SK-N-SH (cell line): ENCODE data around the gene EMP2. TPM values are rescaled to one million over a fixed set of nuclear protein-coding genes. Genes with fewer than 3 reads are reported as not detected.

ENCODE experiments used
- CTCF ChIA-PET: fragments of 300-600, 350-600 bp; formaldehyde crosslinking; extraction: SDS; loops from one replicate; lab custom pipeline; 2021; lab: Yijun Ruan, JAX
- POLR2A ChIA-PET: fragments of 350-600 bp; sonication (Branson Sonifier 250); formaldehyde crosslinking; extraction: SDS; loops from one replicate; lab custom pipeline; 2020; ENCODE audit warnings: antibody characterized with exemption, inconsistent platforms; lab: Yijun Ruan, JAX
- DNase-seq: peaks from one replicate; pipeline ENCODE4 v3.0.0; 2012
- H2AFZ ChIP-seq: fragments of 200-600 bp; sonication (generic); 2 replicates; pipeline ENCODE4 v1.8.1; 2016; ENCODE audit warnings: antibody characterized with exemption, mild to moderate bottlenecking, low read depth
- H3F3A ChIP-seq: fragments of 200-600 bp; sonication (generic); replicated peaks from 2 replicates; pipeline ENCODE3; 2016; ENCODE audit warnings: antibody characterized with exemption, mild to moderate bottlenecking; ENCODE audit not compliant: insufficient read depth
- H3K27ac ChIP-seq, 2 experiments: fragments of 200-500 bp in 1 of 2; fragments of 200-600 bp in 1 of 2; sonication (Bioruptor generic) in 1 of 2; sonication (generic), shearing (Covaris generic) in 1 of 2; 2 replicates each; pipeline versions ENCODE4 v1.5.1 to v1.6.1; 2014 to 2016; ENCODE audit warnings: low read depth in 2 of 2, inconsistent platforms in 1 of 2, low read length in 1 of 2, mild to moderate bottlenecking in 1 of 2, mixed read lengths in 1 of 2
- H3K27me3 ChIP-seq: fragments of 200-600 bp; sonication (generic), shearing (Covaris generic); 2 replicates; pipeline ENCODE4 v1.6.1; 2016; ENCODE audit warnings: mixed run types; ENCODE audit not compliant: insufficient read depth
- H3K36me3 ChIP-seq, 2 experiments: fragments of 200-500 bp in 1 of 2; fragments of 200-600 bp in 1 of 2; sonication (Bioruptor generic) in 1 of 2; sonication (generic) in 1 of 2; replicated peaks in 1 of 2; 2 replicates each; pipeline versions ENCODE3 to v1.5.1; 2014 to 2016; ENCODE audit warnings: low read length in 1 of 2, mild to moderate bottlenecking in 1 of 2; ENCODE audit not compliant: insufficient read depth in 2 of 2, control insufficient read depth in 1 of 2
- H3K4me1 ChIP-seq, 2 experiments: fragments of 200-500 bp in 1 of 2; fragments of 200-600 bp in 1 of 2; sonication (Bioruptor generic) in 1 of 2; sonication (generic), shearing (Covaris generic) in 1 of 2; 2 replicates each; pipeline versions ENCODE4 v1.5.1 to v1.6.1; 2014 to 2016; ENCODE audit warnings: low read depth in 1 of 2, low read length in 1 of 2, mixed run types in 1 of 2; ENCODE audit not compliant: insufficient read depth in 2 of 2, control insufficient read depth in 1 of 2
- H3K4me2 ChIP-seq: fragments of 200-600 bp; sonication (generic), shearing (Covaris generic); 2 replicates; pipeline ENCODE4 v1.6.1; 2017; ENCODE audit warnings: mixed run types
- H3K4me3 ChIP-seq, 2 experiments: fragments of 200-500 bp in 1 of 2; fragments of 200-600 bp in 1 of 2; sonication (Bioruptor generic) in 1 of 2; sonication (generic), shearing (Covaris generic) in 1 of 2; 2 replicates each; pipeline versions ENCODE4 v1.5.1 to v1.8.1; 2014 to 2016; ENCODE audit warnings: low read depth in 2 of 2, inconsistent platforms in 1 of 2, low read length in 1 of 2, mild to moderate bottlenecking in 1 of 2, mixed read lengths in 1 of 2, moderate library complexity in 1 of 2
- H3K79me2 ChIP-seq: fragments of 200-600 bp; sonication (generic); 2 replicates; pipeline ENCODE4 v1.8.1; 2017; ENCODE audit warnings: mild to moderate bottlenecking; ENCODE audit not compliant: insufficient read depth
- H3K9ac ChIP-seq: fragments of 200-600 bp; sonication (generic); 2 replicates; pipeline ENCODE4 v1.6.1; 2017; ENCODE audit warnings: mixed run types
- H3K9me2 ChIP-seq: fragments of 200-600 bp; sonication (generic); 2 replicates; pipeline ENCODE4 v1.6.1; 2017; ENCODE audit warnings: mixed run types
- H3K9me3 ChIP-seq: fragments of 200-600 bp; sonication (generic); 2 replicates; pipeline ENCODE4 v1.6.1; 2017; ENCODE audit warnings: mixed run types, mild to moderate bottlenecking, moderate library complexity
- H4K20me1 ChIP-seq: fragments of 200-600 bp; sonication (generic); 2 replicates; pipeline ENCODE4 v1.6.1; 2017; ENCODE audit warnings: mild to moderate bottlenecking, mixed run types; ENCODE audit not compliant: insufficient read depth
- ELF1 ChIP-seq: IDR thresholded peaks from 2 replicates; pipeline ENCODE4 v1.4.0; 2012
- FOXJ3 ChIP-seq: sonication (generic); formaldehyde crosslinking; IDR thresholded peaks from 2 replicates; pipeline ENCODE4 v1.5.1; 2020; ENCODE audit warnings: mild to moderate bottlenecking, missing genetic modification reagents
- GABPA ChIP-seq: IDR thresholded peaks from 2 replicates; pipeline ENCODE4 v1.4.0; 2012; ENCODE audit warnings: low read depth, mild to moderate bottlenecking
- MAX ChIP-seq: IDR thresholded peaks from 2 replicates; pipeline ENCODE4 v1.4.0; 2012; ENCODE audit warnings: low read depth
- NRF1 ChIP-seq: IDR thresholded peaks from 2 replicates; pipeline ENCODE4 v1.6.1; 2012; ENCODE audit warnings: low read depth, mild to moderate bottlenecking, low read length
- RAD21 ChIP-seq: IDR thresholded peaks from 2 replicates; pipeline ENCODE4 v1.6.1; 2012; ENCODE audit warnings: mild to moderate bottlenecking, low read length
- SMC3 ChIP-seq: IDR thresholded peaks from 2 replicates; pipeline ENCODE4 v1.6.1; 2012; ENCODE audit warnings: low read depth, low read length, improper control_type of control experiment
- TAF1 ChIP-seq: IDR thresholded peaks from 2 replicates; pipeline ENCODE4 v1.6.1; 2012; ENCODE audit warnings: low read depth, mild to moderate bottlenecking, low read length, moderate library complexity, borderline replicate concordance
- YY1 ChIP-seq: IDR thresholded peaks from 2 replicates; pipeline ENCODE4 v1.4.0; 2012; ENCODE audit warnings: low read depth, mild to moderate bottlenecking
- WGBS: methylation state at CpG from one replicate; pipeline ENCODE4 v1.1.6; 2017; ENCODE audit warnings: low lambda C conversion rate; 5-methylcytosine and 5-hydroxymethylcytosine counted together
- polyA plus RNA-seq, 3 experiments: library from polyadenylated mRNA; depleted of rRNA; stranded (reverse); fragments of >200 nt; gene quantifications; 2 replicates each; pipeline ENCODE4 v1.2.3, GENCODE V29; 2012
- TF ChIP-seq, protein P1 (sequence below): IDR thresholded peaks from 2 replicates; pipeline ENCODE4; 2012
- TF ChIP-seq, protein P2 (sequence below): fragments of 200-600 bp; sonication (generic); IDR thresholded peaks from 2 replicates; pipeline ENCODE4 v1.6.1; 2017; ENCODE audit warnings: antibody characterized with exemption, mild to moderate bottlenecking, moderate library complexity

The EMP2 gene, protein sequence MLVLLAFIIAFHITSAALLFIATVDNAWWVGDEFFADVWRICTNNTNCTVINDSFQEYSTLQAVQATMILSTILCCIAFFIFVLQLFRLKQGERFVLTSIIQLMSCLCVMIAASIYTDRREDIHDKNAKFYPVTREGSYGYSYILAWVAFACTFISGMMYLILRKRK
- polyA plus RNA-seq (2012; rRNA removed), result 3.1 and 4.3 TPM in 2 replicates
- polyA plus RNA-seq (2012; cell fraction: cytosol; rRNA removed), result 2.5 and 3.7 TPM in 2 replicates
- polyA plus RNA-seq (2012; cell fraction: nucleus; rRNA removed), result 1.4 and 2.3 TPM in 2 replicates

GRCh38 chr16:10579965-10580882 is at the start of gene EMP2:
Gene EMP2, minus strand, starts transcription at chr16:10580598. Its CDS starts 32,981 bp downstream, at chr16:10547617.
- H3K4me2 ChIP-seq, result peak within 1 kb of the TSS; percentile 100
- H3K9me3 ChIP-seq, result no peaks in the 10 kb centered on the region
- no peaks in the 10 kb centered on the region for H3K9me2 ChIP-seq
- ChIA-PET POLR2A (interaction anchor here (0.8 to 2.1 kb wide), 2 partner anchors 9 to 37 kb away, joined by 3 to 5 read pairs; no protein-coding TSS in a partner anchor), CTCF (interaction anchor here (0.7 to 2.7 kb wide), 22 partner anchors 9 to 1458 kb away, joined by 3 to 12 read pairs (median 4); no protein-coding TSS in a partner anchor)
- H4K20me1 ChIP-seq, result 0 out of 2 replicates have a peak, but pooled peaks cover 3% of the 10 kb centered on the region
- H3K79me2 ChIP-seq, result no peaks in the 10 kb centered on the region
- H3F3A ChIP-seq, result no peaks in the 10 kb centered on the region
- WGBS, result under 1% methylated on average over 51 of the region's 91 CpGs
- peaks cover 7 to 35% of the 10 kb centered on the region in 2 experiments; a peak in 2 of 4 replicates for H3K4me1 ChIP-seq
- no peaks in the 10 kb centered on the region for H3K27me3 ChIP-seq
- H3K4me3 ChIP-seq, result peak within 1 kb of the TSS; percentile 65 to 81
- peak; percentile 95 for DNase-seq
- TF ChIP-seq RAD21 (peak; percentile 33), SMC3 (peak; percentile 25; the same call in 1 of the 2 replicates), YY1 (0 out of 2 replicates have a peak, but pooled peaks have one; percentile 26), ELF1 (no peak), TAF1 (0 out of 2 replicates have a peak, but pooled peaks have one; percentile 14), MAX (peak; percentile 60; the same call in 1 of the 2 replicates)
- TF ChIP-seq, protein P1, sequence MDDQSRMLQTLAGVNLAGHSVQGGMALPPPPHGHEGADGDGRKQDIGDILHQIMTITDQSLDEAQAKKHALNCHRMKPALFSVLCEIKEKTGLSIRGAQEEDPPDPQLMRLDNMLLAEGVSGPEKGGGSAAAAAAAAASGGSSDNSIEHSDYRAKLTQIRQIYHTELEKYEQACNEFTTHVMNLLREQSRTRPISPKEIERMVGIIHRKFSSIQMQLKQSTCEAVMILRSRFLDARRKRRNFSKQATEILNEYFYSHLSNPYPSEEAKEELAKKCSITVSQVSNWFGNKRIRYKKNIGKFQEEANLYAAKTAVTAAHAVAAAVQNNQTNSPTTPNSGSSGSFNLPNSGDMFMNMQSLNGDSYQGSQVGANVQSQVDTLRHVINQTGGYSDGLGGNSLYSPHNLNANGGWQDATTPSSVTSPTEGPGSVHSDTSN, result no peak
- TF ChIP-seq, protein P2, sequence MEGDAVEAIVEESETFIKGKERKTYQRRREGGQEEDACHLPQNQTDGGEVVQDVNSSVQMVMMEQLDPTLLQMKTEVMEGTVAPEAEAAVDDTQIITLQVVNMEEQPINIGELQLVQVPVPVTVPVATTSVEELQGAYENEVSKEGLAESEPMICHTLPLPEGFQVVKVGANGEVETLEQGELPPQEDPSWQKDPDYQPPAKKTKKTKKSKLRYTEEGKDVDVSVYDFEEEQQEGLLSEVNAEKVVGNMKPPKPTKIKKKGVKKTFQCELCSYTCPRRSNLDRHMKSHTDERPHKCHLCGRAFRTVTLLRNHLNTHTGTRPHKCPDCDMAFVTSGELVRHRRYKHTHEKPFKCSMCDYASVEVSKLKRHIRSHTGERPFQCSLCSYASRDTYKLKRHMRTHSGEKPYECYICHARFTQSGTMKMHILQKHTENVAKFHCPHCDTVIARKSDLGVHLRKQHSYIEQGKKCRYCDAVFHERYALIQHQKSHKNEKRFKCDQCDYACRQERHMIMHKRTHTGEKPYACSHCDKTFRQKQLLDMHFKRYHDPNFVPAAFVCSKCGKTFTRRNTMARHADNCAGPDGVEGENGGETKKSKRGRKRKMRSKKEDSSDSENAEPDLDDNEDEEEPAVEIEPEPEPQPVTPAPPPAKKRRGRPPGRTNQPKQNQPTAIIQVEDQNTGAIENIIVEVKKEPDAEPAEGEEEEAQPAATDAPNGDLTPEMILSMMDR, result peak; percentile 67
- peak within 1 kb of the TSS in 1 of 2 experiments; percentile 30; a peak in 2 of 4 replicates for H3K27ac ChIP-seq
- H2AFZ ChIP-seq, result peak within 1 kb of the TSS; percentile 98
- peak within 1 kb of the TSS; percentile 78 for H3K9ac ChIP-seq
- H3K36me3 ChIP-seq, result no peaks in the 10 kb centered on the region

- POLR2A ChIA-PET, result no interaction called here
- no peaks in the 10 kb centered on the region for H3K36me3 ChIP-seq
- no peaks in the 10 kb centered on the region for H3K4me1 ChIP-seq
- no peak overlapping the region for H3K4me2 ChIP-seq
- H3K9me3 ChIP-seq, result no peaks in the 10 kb centered on the region
- no peaks in the 10 kb centered on the region for H3F3A ChIP-seq
- H3K4me3 ChIP-seq, result no peak overlapping the region
- no peaks in the 10 kb centered on the region for H3K79me2 ChIP-seq
- DNase-seq, result no peak
- no peaks in the 10 kb centered on the region for H3K27me3 ChIP-seq
- 77% methylated on average over 5 of the region's 6 CpGs for WGBS
- no peak for TF ChIP-seq YY1
- TF ChIP-seq ELF1, result no peak
- no peak for TF ChIP-seq NRF1
- no peak for TF ChIP-seq FOXJ3
- TF ChIP-seq GABPA, result no peak
- no peaks in the 10 kb centered on the region for H3K9me2 ChIP-seq
- H3K27ac ChIP-seq, result no peak overlapping the region
- H2AFZ ChIP-seq, result no peak overlapping the region
- CTCF ChIA-PET, result interaction anchor here (1.2 kb wide), 1 partner anchor 13 kb away, joined by 4 read pairs; no protein-coding TSS in a partner anchor
- no peaks in the 10 kb centered on the region for H4K20me1 ChIP-seq
- H3K9ac ChIP-seq, result no peak overlapping the region
These were observed 49.2 kb upstream of the EMP2 start for GRCh38 chr16:10629592-10629963.
